Stomach (tissue), 9 donors: ENCODE data around the gene ANG. TPM values are rescaled to one million over a fixed set of nuclear protein-coding genes. Genes with fewer than 3 reads are reported as not detected.

Experiments
- DNase-seq, 2 donors: peaks; one replicate each; pipeline versions ENCODE4 v3.0.0 to v3.0.0-alpha.2; 2013 to 2019
- H3K27ac ChIP-seq, 5 donors: fragments of 200-600 bp in 4 of 5; sonication (generic) in 4 of 5; one replicate each; pipeline ENCODE4 v1.5.1; 2013 to 2019; ENCODE audit warnings: mild to moderate bottlenecking in 1 of 5, moderate library complexity in 1 of 5
- H3K27me3 ChIP-seq, 3 donors: fragments of 200-600 bp; sonication (generic); one replicate each; pipeline ENCODE4 v1.5.1; 2017 to 2019; ENCODE audit warnings: mixed run types in 1 of 3
- H3K36me3 ChIP-seq, 4 donors: fragments of 200-600 bp; sonication (generic); 1 replicate in 3 of 4; 2 replicates in 1 of 4; pipeline ENCODE4 v1.5.1; 2016 to 2019
- H3K4me1 ChIP-seq, 4 donors: fragments of 200-600 bp; sonication (generic); one replicate each; pipeline ENCODE4 v1.5.1; 2016 to 2019
- H3K4me3 ChIP-seq, 4 donors: fragments of 200-600 bp; sonication (generic) in 3 of 4; one replicate each; pipeline ENCODE4 v1.5.1; 2016 to 2019; ENCODE audit warnings: mild to moderate bottlenecking in 1 of 4
- H3K9me3 ChIP-seq, 4 donors: fragments of 200-600 bp; sonication (generic); one replicate each; pipeline ENCODE4 v1.5.1; 2016 to 2019
- CTCF ChIP-seq, 7 experiments: fragments of 450-650 bp in 4 of 7; fragments of 200-600 bp in 3 of 7; sonication (generic) in 3 of 7; IDR thresholded peaks; one replicate each; pipeline ENCODE4 v1.5.1; 2016 to 2019; ENCODE audit warnings: antibody characterized with exemption in 7 of 7, control low read depth in 2 of 7, mild to moderate bottlenecking in 1 of 7
- EP300 ChIP-seq: sonication (generic); formaldehyde crosslinking; IDR thresholded peaks from one replicate; pipeline ENCODE4 v1.6.1; 2017; ENCODE audit warnings: antibody characterized with exemption
- POLR2A ChIP-seq, 4 donors: fragments of 450-650 bp; IDR thresholded peaks; one replicate each; pipeline ENCODE4 v1.6.1; 2016; ENCODE audit warnings: antibody characterized with exemption in 4 of 4, control low read depth in 2 of 4, mild to moderate bottlenecking in 1 of 4, moderate library complexity in 1 of 4
- POLR2AphosphoS5 ChIP-seq, 3 donors: sonication (generic); formaldehyde crosslinking; IDR thresholded peaks; one replicate each; pipeline ENCODE4 v1.6.1; 2016; ENCODE audit warnings: antibody characterized with exemption in 3 of 3
- WGBS, 5 donors: extraction: QIAGEN DNeasy Blood & Tissue Kit in 3 of 5; methylation state at CpG; one replicate each; pipeline versions ENCODE4 v1.1.5 to v1.1.7; 2013 to 2018; 5-methylcytosine and 5-hydroxymethylcytosine counted together
- intact Hi-C: fragments of 100-400 bp; cut with DNase I; formaldehyde crosslinking; loops from one replicate; pipeline ENCODE4 v1.15.1; 2023; ENCODE audit warnings: low total_unique reads
- polyA plus RNA-seq, 3 donors: library from polyadenylated mRNA; stranded (reverse); fragments of 200-250 nt; gene quantifications; one replicate each; pipeline ENCODE4 v1.2.3, GENCODE V29; 2013
- total RNA-seq, 5 donors: library from RNA; depleted of rRNA; stranded (reverse); fragments of >200 nt; gene quantifications; one replicate each; pipeline versions ENCODE4 v1.1.0 to v1.2.3, GENCODE V29; 2014 to 2016
- donor health status: healthy with polysubstance abuse.
- donor health status: Bipolar disorder and iron deficiency.
- donor health status: healthy.

The ANG gene
- total and polyA plus RNA-seq, 8 donors = 0.58 to 46.1 (median 31.3) TPM

GRCh38 chr14:20644520-20644919, 44.0 kb upstream of the ANG start:
- no peak for DNase-seq
- Histone ChIP-seq H3K4me3 (no peak overlapping the region), H3K36me3 (no peaks in the 10 kb centered on the region), H3K27me3 (peaks cover 0 to 28% (median 0%) of the 10 kb centered on the region in 3 donors), H3K9me3 (no peaks in the 10 kb centered on the region), H3K27ac (no peak overlapping the region), H3K4me1 (no peaks in the 10 kb centered on the region)
- WGBS, 5 donors = 88 to 98% (median 95%) methylated on average over 2 of the region's 2 CpGs
- TF ChIP-seq EP300 (no peak), POLR2A (IDR thresholded peaks at IDR 0.05) (no peak), POLR2AphosphoS5 (IDR thresholded peaks at IDR 0.05) (no peak), CTCF (IDR thresholded peaks at IDR 0.05) (no peak)
- intact Hi-C loops = no loop called here

- TF ChIP-seq EP300 (no peak), POLR2AphosphoS5 (IDR thresholded peaks at IDR 0.05) (no peak), POLR2A (IDR thresholded peaks at IDR 0.05) (no peak), CTCF (IDR thresholded peaks at IDR 0.05) (no peak)
- Histone ChIP-seq H3K4me1 (no peaks in the 10 kb centered on the region), H3K36me3 (no peaks in the 10 kb centered on the region), H3K27ac (no peak overlapping the region), H3K27me3 (peaks cover 0 to 37% (median 3%) of the 10 kb centered on the region in 3 donors), H3K4me3 (no peak overlapping the region), H3K9me3 (no peaks in the 10 kb centered on the region)
- intact Hi-C loops = no loop called here
- no peak for DNase-seq
- WGBS, 5 donors = 83 to 100% (median 96%) methylated on average over 1 of the region's 1 CpG
Observed at GRCh38 chr14:20645481-20645880, 43.1 kb upstream of the ANG start.

GRCh38 chr14:20652996-20653975, 35.3 kb upstream of the ANG start:
- peak overlapping the region in 1 of 4 donors; percentile 10 for H3K4me3 ChIP-seq
- H3K4me1 ChIP-seq = peaks cover 0 to 13% (median 6%) of the 10 kb centered on the region in 4 donors
- TF ChIP-seq CTCF (IDR thresholded peaks at IDR 0.05) (no peak), EP300 (no peak), POLR2A (IDR thresholded peaks at IDR 0.05) (no peak), POLR2AphosphoS5 (IDR thresholded peaks at IDR 0.05) (no peak)
- DNase-seq = peak in 1 of 2 donors; percentile 62
- WGBS, 5 donors = 2 to 7% (median 5%) methylated on average over 36 to 39 of the region's 39 CpGs
- peaks cover 5 to 89% (median 63%) of the 10 kb centered on the region in 3 donors for H3K27me3 ChIP-seq
- H3K27ac ChIP-seq = no peak overlapping the region
- intact Hi-C loops = no loop called here
- H3K36me3 ChIP-seq = no peaks in the 10 kb centered on the region
- H3K9me3 ChIP-seq = no peaks in the 10 kb centered on the region

GRCh38 chr14:20655851-20656250, 32.7 kb upstream of the ANG start:
- 83 to 89% (median 86%) methylated on average over 4 of the region's 4 CpGs for WGBS, 5 donors
- intact Hi-C loops = no loop called here
- no peaks in the 10 kb centered on the region for H3K9me3 ChIP-seq
- no peak overlapping the region for H3K4me3 ChIP-seq
- no peak for DNase-seq
- no peaks in the 10 kb centered on the region for H3K36me3 ChIP-seq
- peaks cover 9 to 98% (median 60%) of the 10 kb centered on the region in 3 donors for H3K27me3 ChIP-seq
- H3K4me1 ChIP-seq = peaks cover 0 to 13% (median 6%) of the 10 kb centered on the region in 4 donors
- TF ChIP-seq POLR2A (IDR thresholded peaks at IDR 0.05) = no peak
- no peak for TF ChIP-seq EP300
- no peak for TF ChIP-seq CTCF (IDR thresholded peaks at IDR 0.05)
- TF ChIP-seq POLR2AphosphoS5 (IDR thresholded peaks at IDR 0.05) = no peak
- H3K27ac ChIP-seq = no peak overlapping the region
